Activated T-helper 1 cell treated with anti-CD3 and anti-CD28 coated beads, Interleukin-12 subunit alpha, Interleukin-12 subunit beta, Interleukin-2, Interleukin-4 antibody, amounts not matched to agents 30 ng/mL and 10 ng/mL and 1 ng/mL, durations not matched to agents 14 hours and 24 hours and 36 hours (primary cell): Measurements from ENCODE around the gene RPS2. TPM values are rescaled to one million over a fixed set of nuclear protein-coding genes. Genes with fewer than 3 reads are reported as not detected.

Source experiments
- DNase-seq: peaks from one replicate; pipeline ENCODE4 v3.0.0; 2021; ENCODE audit warnings: low spot score
- H3K27ac Mint-ChIP-seq: one replicate; pipeline ENCODE4 v1.8.0; 2021; ENCODE audit warnings: mild to moderate bottlenecking, mixed read lengths
- H3K27me3 Mint-ChIP-seq: one replicate; pipeline ENCODE4 v1.8.0; 2022; ENCODE audit warnings: mild to moderate bottlenecking, moderate library complexity, mixed read lengths; ENCODE audit not compliant: insufficient read depth
- H3K36me3 Mint-ChIP-seq: one replicate; pipeline ENCODE4 v1.8.0; 2021; ENCODE audit warnings: low read depth, mixed read lengths
- H3K4me1 Mint-ChIP-seq: one replicate; pipeline ENCODE4 v1.8.0; 2021; ENCODE audit warnings: low read depth, mixed read lengths
- H3K4me3 Mint-ChIP-seq: one replicate; pipeline ENCODE4 v1.8.0; 2021; ENCODE audit warnings: mild to moderate bottlenecking, moderate library complexity, mixed read lengths
- H3K9me3 Mint-ChIP-seq: one replicate; pipeline ENCODE4 v1.8.0; 2021; ENCODE audit warnings: mixed read lengths
- intact Hi-C: fragments of 100-400 bp; cut with micrococcal nuclease; formaldehyde crosslinking; loops from one replicate; pipeline ENCODE4 v1.15.1; 2024
- total RNA-seq: library from RNA; stranded (reverse); gene quantifications from 2 replicates; pipeline ENCODE4 v1.2.3, GENCODE V29; 2022

Gene RPS2
- total RNA-seq, 1 donor from 2014 or later = 3,145 TPM

- Mint-ChIP-seq H3K36me3 (peaks cover 21% of the 10 kb centered on the region), H3K27ac (no peak overlapping the region), H3K9me3 (no peaks in the 10 kb centered on the region), H3K4me1 (peaks cover 19% of the 10 kb centered on the region), H3K4me3 (peak overlapping the region; percentile 9), H3K27me3 (peaks cover 7% of the 10 kb centered on the region)
- intact Hi-C loops = no loop called here
- no peak for DNase-seq
Observed at GRCh38 chr16:1975432-1976215, 11.0 kb upstream of the RPS2 start.

DNA sequence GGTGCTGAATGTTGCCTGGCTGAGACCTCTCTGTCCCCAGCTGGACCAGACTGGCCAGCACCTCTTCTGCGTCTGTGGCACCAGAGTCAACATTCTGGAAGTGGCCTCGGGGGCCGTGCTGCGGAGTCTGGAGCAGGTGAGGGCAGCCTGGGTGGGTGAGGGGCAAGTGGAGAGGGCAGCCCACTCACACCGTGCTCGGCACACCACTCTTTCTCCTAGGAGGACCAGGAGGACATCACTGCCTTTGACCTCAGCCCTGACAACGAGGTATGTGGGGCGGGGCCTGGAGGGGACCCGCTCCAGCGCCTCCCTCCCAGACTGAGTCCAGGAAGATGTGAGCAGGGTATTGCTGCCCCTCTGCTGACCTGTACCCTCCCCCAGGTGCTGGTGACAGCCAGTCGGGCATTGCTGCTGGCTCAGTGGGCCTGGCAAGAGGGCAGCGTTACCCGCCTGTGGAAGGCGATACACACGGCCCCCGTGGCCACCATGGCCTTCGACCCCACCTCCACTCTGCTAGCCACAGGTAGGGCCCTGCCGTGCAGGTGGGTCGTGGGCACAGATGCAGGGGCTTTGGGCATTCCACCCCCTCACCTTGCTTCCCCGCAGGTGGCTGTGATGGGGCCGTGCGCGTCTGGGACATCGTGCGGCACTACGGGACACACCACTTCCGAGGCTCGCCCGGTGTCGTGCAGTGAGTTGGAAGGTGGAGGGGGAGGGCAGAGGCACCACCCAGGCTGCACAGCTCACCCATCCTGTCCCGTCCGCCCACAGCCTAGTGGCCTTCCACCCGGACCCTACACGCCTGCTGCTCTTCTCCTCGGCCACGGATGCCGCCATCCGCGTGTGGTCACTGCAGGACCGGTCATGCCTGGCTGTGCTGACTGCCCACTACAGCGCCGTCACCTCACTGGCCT lies 9.8 kb upstream of the RPS2 start:
- Mint-ChIP-seq H3K36me3 (peaks cover 21% of the 10 kb centered on the region), H3K27ac (no peak overlapping the region), H3K27me3 (no peaks in the 10 kb centered on the region), H3K9me3 (no peaks in the 10 kb centered on the region), H3K4me3 (peak overlapping the region; percentile 47), H3K4me1 (peaks cover 19% of the 10 kb centered on the region)
- no peak for DNase-seq
- intact Hi-C loops = loop anchor here (5.0 kb wide), 1 partner anchor 362 kb away; the partner anchor contains the start of genes CRAMP1 and IFT140

- intact Hi-C loops = loop anchor here (2.0 to 5.0 kb wide), 2 partner anchors 361 to 553 kb away; partner anchors contain the start of genes CRAMP1, IFT140 and UQCC4
Observed at GRCh38 chr16:1973461-1974156, 9.0 kb upstream of the RPS2 start.

DNA sequence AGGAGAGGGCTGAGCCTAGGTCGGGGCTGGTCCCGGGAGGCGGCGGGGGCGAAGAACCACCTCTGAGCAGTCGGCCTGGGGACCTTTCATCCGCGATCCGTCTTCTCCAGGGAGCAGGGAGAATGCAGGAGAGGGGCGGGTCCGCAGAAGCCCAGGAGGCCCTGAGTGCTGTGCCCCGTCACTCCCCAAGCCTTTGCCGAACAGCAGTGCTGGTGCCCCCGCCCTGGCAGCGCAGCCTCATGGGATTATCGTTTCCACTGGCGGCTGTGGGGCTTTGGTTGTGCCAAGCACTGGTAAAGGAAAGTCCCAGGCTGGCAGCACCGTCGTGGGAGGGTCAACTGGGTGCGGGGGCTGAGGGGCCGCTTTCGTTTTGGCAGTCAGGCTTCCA lies 7.9 kb upstream of the RPS2 start:
- Mint-ChIP-seq H3K9me3 (no peaks in the 10 kb centered on the region), H3K27me3 (no peaks in the 10 kb centered on the region), H3K4me3 (peak overlapping the region; percentile 97), H3K36me3 (peaks cover 20% of the 10 kb centered on the region), H3K4me1 (peaks cover 19% of the 10 kb centered on the region), H3K27ac (peak overlapping the region; percentile 74)
- no peak for DNase-seq
- intact Hi-C loops = loop anchor here (1.0 to 5.0 kb wide), 4 partner anchors 8 to 552 kb away; partner anchors contain the start of genes CRAMP1, GFER, IFT140 and RPS2

More at GRCh38 chr16:1973461-1974156, 9.0 kb upstream of the RPS2 start:
- no peaks in the 10 kb centered on the region for H3K9me3 Mint-ChIP-seq
- DNase-seq = no peak
- H3K4me3 Mint-ChIP-seq = peak overlapping the region; percentile 47
- H3K4me1 Mint-ChIP-seq = peaks cover 19% of the 10 kb centered on the region
- peaks cover 21% of the 10 kb centered on the region for H3K36me3 Mint-ChIP-seq
- no peaks in the 10 kb centered on the region for H3K27me3 Mint-ChIP-seq
- H3K27ac Mint-ChIP-seq = peak overlapping the region; percentile 63

DNA sequence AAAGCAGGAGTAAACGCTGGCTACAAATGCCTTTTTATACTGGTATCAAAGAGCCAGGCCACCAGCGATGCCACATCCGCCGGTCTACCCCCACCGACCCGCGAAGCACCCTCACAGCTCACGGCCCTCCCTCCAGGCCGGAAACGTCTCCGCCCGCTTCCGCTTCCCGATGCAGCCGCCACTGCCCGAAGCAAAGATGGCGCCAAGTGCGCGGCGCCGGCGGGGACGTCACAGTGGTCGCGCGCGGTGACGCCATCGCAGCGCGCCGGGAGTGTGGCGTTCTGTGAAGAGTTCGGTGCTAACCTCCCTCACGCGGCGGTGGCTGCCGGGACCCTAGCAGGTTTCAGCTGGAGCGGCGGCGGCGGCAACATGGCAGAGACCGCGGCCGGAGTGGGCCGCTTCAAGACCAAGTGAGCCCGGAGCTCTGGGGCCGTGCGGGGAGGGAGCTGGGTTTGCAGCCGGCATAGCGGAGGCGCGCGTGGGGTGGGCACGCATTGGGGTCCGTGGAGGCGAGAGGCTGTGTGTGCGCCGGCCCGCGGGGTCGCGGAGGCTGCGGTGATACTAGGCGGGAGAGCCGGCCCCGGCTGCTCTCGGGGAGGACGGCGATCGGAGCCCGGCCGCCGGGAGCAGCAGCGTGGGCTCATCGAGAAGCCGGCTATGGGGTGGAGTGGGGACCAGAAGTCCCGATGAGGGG lies 7.3 kb upstream of the RPS2 start, which contains the start of gene TBL3:
TSS of gene TBL3 (plus strand) at position 258 of the 694 bp plus-strand sequence. CDS start at position 370, 112 bp downstream.
- Mint-ChIP-seq H3K4me1 (peaks cover 19% of the 10 kb centered on the region), H3K27ac (peak within 1 kb of the TSS; percentile 99), H3K36me3 (peaks cover 18% of the 10 kb centered on the region), H3K9me3 (no peaks in the 10 kb centered on the region), H3K4me3 (peak within 1 kb of the TSS; percentile 97), H3K27me3 (no peaks in the 10 kb centered on the region)
- intact Hi-C loops = loop anchor here (1.0 to 5.0 kb wide), 6 partner anchors 8 to 551 kb away; partner anchors contain the start of genes CRAMP1, GFER, IFT140 and NDUFB10
- peak; percentile 97 for DNase-seq

- Mint-ChIP-seq H3K27ac (no peak overlapping the region), H3K4me1 (peaks cover 26% of the 10 kb centered on the region), H3K27me3 (no peaks in the 10 kb centered on the region), H3K4me3 (no peak overlapping the region), H3K36me3 (peaks cover 25% of the 10 kb centered on the region), H3K9me3 (no peaks in the 10 kb centered on the region)
- intact Hi-C loops = no loop called here
- DNase-seq = no peak
Observed at GRCh38 chr16:1968146-1968953, 3.7 kb upstream of the RPS2 start.

GRCh38 chr16:1966460-1966859 lies 1.8 kb upstream of the RPS2 start, which contains the start of gene RNF151:
TSS of gene RNF151 (plus strand) at chr16:1966856. CDS start at chr16:1966882, 26 bp downstream.
- Mint-ChIP-seq H3K36me3 (peaks cover 33% of the 10 kb centered on the region), H3K27me3 (no peaks in the 10 kb centered on the region), H3K4me3 (peak within 1 kb of the TSS; percentile 100), H3K9me3 (no peaks in the 10 kb centered on the region), H3K27ac (peak within 1 kb of the TSS; percentile 94), H3K4me1 (peaks cover 25% of the 10 kb centered on the region)
- DNase-seq = no peak
- intact Hi-C loops = no loop called here

- Mint-ChIP-seq H3K36me3 (peaks cover 41% of the 10 kb centered on the region), H3K27me3 (no peaks in the 10 kb centered on the region), H3K27ac (peak overlapping the region; percentile 94), H3K4me3 (peak overlapping the region; percentile 100), H3K9me3 (no peaks in the 10 kb centered on the region), H3K4me1 (peaks cover 29% of the 10 kb centered on the region)
- no peak for DNase-seq
- intact Hi-C loops = loop anchor here (2.0 kb wide), 2 partner anchors 139 to 183 kb away; partner anchors contain the start of genes FAHD1, HAGH, NUBP2 and SPSB3
Observed at GRCh38 chr16:1965396-1966001, 873 bp upstream of the RPS2 start.

DNA sequence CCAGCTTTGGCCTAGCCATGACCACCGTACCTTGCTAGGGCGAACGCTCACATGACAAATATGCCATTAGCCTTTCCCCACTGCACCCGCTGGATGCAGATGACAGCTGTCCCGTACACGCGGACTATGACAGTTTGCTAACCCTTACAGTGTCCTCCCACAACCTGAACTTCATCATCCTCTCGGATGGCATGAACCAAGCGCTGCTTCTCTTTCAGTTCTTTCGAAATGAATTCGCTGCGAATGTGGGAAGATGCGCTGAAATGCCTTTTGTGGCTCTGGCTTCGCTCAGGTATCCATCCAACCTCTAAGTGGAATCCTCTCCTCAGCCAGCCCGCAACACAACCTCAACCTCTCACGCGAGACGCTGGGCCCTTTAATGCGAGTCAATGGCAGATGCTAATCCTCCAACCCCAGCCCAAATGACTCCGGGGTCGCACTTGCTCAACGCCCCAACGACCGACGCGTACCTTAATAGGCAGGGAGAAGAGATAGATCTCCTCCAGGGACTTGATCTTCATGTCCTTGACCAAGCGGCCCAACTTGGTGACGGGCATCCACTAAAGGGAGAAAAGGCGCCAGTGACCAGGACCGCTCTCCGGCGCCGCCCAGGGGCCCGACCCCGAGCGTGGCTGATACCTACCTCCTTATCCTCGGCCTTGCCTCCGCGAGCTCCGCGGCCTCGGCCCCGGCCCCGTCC lies 670 bp downstream of the RPS2 start:
- intact Hi-C loops = loop anchor here (1.0 to 2.0 kb wide), 6 partner anchors 8 to 191 kb away; partner anchors contain the start of genes FAHD1, HAGH, MSRB1 and NUBP2
- Mint-ChIP-seq H3K27ac (peak overlapping the region; percentile 97), H3K27me3 (no peaks in the 10 kb centered on the region), H3K9me3 (no peaks in the 10 kb centered on the region), H3K4me3 (peak overlapping the region; percentile 100), H3K36me3 (peaks cover 44% of the 10 kb centered on the region), H3K4me1 (peaks cover 34% of the 10 kb centered on the region)
- DNase-seq = no peak
